Smooth muscle cell (in vitro differentiated cells): Measurements from ENCODE around the gene NOX5. TPM values are rescaled to one million over a fixed set of nuclear protein-coding genes. Genes with fewer than 3 reads are reported as not detected.

Experiments
- DNase-seq: peaks from one replicate; lab custom pipeline; 2025; ENCODE audit not compliant: unreplicated experiment; lab: John Stamatoyannopoulos, UW
- H2AFZ ChIP-seq: fragments of 200-600 bp; sonication (generic); 2 replicates; pipeline ENCODE4 v1.6.0; 2016; ENCODE audit warnings: antibody characterized with exemption, low read depth, mild to moderate bottlenecking
- H3F3A ChIP-seq: fragments of 200-600 bp; sonication (generic); 2 replicates; pipeline ENCODE4 v1.6.0; 2017; ENCODE audit warnings: antibody characterized with exemption, low read depth
- H3K27ac ChIP-seq: fragments of 200-600 bp; sonication (generic); 2 replicates; pipeline ENCODE4 v1.5.1; 2016; ENCODE audit warnings: low read depth, mild to moderate bottlenecking
- H3K27me3 ChIP-seq: fragments of 200-600 bp; sonication (generic); 2 replicates; pipeline ENCODE4 v1.6.1; 2016; ENCODE audit warnings: low read depth, mild to moderate bottlenecking
- H3K36me3 ChIP-seq: fragments of 200-600 bp; sonication (generic); 2 replicates; pipeline ENCODE4 v1.5.1; 2016; ENCODE audit warnings: low read depth
- H3K4me1 ChIP-seq: fragments of 200-600 bp; sonication (generic); 2 replicates; pipeline ENCODE4 v1.5.1; 2016; ENCODE audit warnings: low read depth
- H3K4me2 ChIP-seq: fragments of 200-600 bp; sonication (generic); 2 replicates; pipeline ENCODE4 v1.6.0; 2016; ENCODE audit warnings: mild to moderate bottlenecking
- H3K4me3 ChIP-seq: fragments of 200-600 bp; sonication (generic); 2 replicates; pipeline ENCODE4 v1.5.1; 2016; ENCODE audit warnings: mild to moderate bottlenecking
- H3K79me2 ChIP-seq: fragments of 200-600 bp; sonication (generic); 2 replicates; pipeline ENCODE4 v1.6.0; 2016; ENCODE audit warnings: low read depth, mild to moderate bottlenecking
- H3K9ac ChIP-seq: fragments of 200-600 bp; sonication (generic); 2 replicates; pipeline ENCODE4 v1.6.0; 2016; ENCODE audit warnings: low read depth
- H3K9me3 ChIP-seq: fragments of 200-600 bp; sonication (generic); replicated peaks from 2 replicates; pipeline ENCODE4 v1.5.1; 2016; ENCODE audit warnings: low read depth
- H4K20me1 ChIP-seq: fragments of 200-600 bp; sonication (generic); 2 replicates; pipeline ENCODE4 v1.6.0; 2016; ENCODE audit warnings: low read depth
- WGBS: methylation state at CpG from one replicate; pipeline ENCODE4 v1.1.7; 2016; ENCODE audit warnings: low lambda C conversion rate; 5-methylcytosine and 5-hydroxymethylcytosine counted together
- polyA plus RNA-seq: library from polyadenylated mRNA; unstranded; fragments of >200 nt; fragmentation: Nextera tagmentation; extraction: Ambion mirVana; gene quantifications from 2 replicates; pipeline ENCODE4 v1.2.1, GENCODE V29; 2016
- total RNA-seq: library from RNA; depleted of rRNA; stranded (reverse); fragments of >200 nt; gene quantifications from 2 replicates; pipeline ENCODE4 v1.2.3, GENCODE V29; 2014
- TF ChIP-seq, protein P1 (sequence below): fragments of 200-600 bp; sonication (generic); IDR thresholded peaks from 2 replicates; pipeline ENCODE4 v1.5.1; 2017; ENCODE audit warnings: borderline replicate concordance, mild to moderate bottlenecking, antibody characterized with exemption; ENCODE audit not compliant: insufficient read depth, poor library complexity, severe bottlenecking

NOX5 gene
- total and polyA plus RNA-seq, 2 experiments from 2014 or later: 0.16 to 0.22 TPM

DNA sequence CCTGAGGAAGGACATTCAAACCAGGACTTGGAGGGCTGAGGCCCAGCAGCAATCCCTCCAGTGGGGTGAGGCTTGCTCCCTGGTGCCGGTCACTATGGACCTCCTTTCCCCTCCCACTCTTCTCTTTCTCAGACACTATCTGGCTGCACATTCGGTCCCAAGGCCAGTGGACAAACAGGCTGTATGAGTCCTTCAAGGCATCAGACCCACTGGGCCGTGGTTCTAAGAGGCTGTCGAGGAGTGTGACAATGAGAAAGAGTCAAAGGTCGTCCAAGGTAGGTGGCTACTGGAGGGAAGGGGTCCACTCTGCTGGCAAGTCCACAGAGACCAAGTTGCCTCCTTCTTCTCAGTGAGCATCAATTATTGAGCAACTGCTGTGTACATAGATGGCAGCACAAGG is 28.0 kb downstream of the NOX5 start:
- Histone ChIP-seq H3K9ac (no peak overlapping the region), H3K4me2 (no peak overlapping the region), H4K20me1 (no peaks in the 10 kb centered on the region), H3K9me3 (no peaks in the 10 kb centered on the region), H3K79me2 (no peaks in the 10 kb centered on the region), H3K4me1 (peaks cover 10% of the 10 kb centered on the region), H2AFZ (no peak overlapping the region), H3K27me3 (no peaks in the 10 kb centered on the region), H3K36me3 (no peaks in the 10 kb centered on the region), H3F3A (peaks cover 4% of the 10 kb centered on the region), H3K4me3 (no peak overlapping the region), H3K27ac (no peak overlapping the region)
- no peak for DNase-seq
- 94% methylated on average over 5 of the region's 5 CpGs for WGBS
- TF ChIP-seq, protein P1, sequence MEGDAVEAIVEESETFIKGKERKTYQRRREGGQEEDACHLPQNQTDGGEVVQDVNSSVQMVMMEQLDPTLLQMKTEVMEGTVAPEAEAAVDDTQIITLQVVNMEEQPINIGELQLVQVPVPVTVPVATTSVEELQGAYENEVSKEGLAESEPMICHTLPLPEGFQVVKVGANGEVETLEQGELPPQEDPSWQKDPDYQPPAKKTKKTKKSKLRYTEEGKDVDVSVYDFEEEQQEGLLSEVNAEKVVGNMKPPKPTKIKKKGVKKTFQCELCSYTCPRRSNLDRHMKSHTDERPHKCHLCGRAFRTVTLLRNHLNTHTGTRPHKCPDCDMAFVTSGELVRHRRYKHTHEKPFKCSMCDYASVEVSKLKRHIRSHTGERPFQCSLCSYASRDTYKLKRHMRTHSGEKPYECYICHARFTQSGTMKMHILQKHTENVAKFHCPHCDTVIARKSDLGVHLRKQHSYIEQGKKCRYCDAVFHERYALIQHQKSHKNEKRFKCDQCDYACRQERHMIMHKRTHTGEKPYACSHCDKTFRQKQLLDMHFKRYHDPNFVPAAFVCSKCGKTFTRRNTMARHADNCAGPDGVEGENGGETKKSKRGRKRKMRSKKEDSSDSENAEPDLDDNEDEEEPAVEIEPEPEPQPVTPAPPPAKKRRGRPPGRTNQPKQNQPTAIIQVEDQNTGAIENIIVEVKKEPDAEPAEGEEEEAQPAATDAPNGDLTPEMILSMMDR: no peak

DNA sequence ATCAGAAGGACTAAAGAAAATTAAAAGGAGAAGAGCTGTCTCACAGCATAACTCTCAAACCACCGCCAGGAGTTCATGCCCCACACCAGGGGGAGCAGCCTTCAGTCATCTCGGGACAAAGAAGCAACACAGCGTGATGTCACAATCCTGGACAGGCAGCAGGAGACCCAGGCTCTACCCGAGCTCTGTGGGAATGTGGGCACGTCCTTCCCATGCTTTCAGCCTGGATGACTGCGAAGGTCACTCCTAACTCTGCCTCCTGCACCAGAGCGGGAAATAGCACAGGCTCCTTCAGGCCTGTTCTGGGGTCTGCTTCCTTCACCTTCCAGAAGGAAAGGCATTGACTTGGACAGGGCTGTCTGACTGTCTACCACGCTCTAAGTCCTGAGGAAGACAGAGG is 31.3 kb downstream of the NOX5 start:
- Histone ChIP-seq H4K20me1 (no peaks in the 10 kb centered on the region), H3F3A (peaks cover 4% of the 10 kb centered on the region), H3K4me2 (peak overlapping the region; percentile 74), H3K9me3 (no peaks in the 10 kb centered on the region), H3K27me3 (no peaks in the 10 kb centered on the region), H3K27ac (peak overlapping the region; percentile 52), H3K4me1 (peaks cover 10% of the 10 kb centered on the region), H2AFZ (no peak overlapping the region), H3K36me3 (no peaks in the 10 kb centered on the region), H3K4me3 (no peak overlapping the region), H3K79me2 (no peaks in the 10 kb centered on the region), H3K9ac (no peak overlapping the region)
- no peak for DNase-seq
- WGBS: 57% methylated on average over 8 of the region's 8 CpGs
- TF ChIP-seq, protein P1: peak; percentile 26

DNA sequence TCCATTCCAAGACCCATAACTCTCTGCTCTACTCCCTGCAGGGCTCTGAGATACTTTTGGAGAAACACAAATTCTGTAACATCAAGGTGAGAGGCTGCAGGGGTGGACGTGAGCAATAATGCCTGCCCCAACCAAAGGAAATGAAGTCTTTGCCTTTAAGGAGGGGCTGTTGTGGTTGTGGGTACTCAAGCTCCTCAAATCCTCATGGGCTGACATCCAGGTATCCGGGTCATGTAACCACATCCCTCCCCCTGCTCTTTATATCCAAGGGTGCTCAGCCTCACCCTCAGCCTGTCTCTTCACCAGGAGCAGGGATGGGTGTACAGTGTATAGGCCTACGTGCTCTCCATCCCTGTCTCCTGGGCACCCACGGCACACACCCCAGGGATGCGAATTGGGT is 32.3 kb downstream of the NOX5 start:
- 92% methylated on average over 5 of the region's 5 CpGs for WGBS
- no peaks in the 10 kb centered on the region for H4K20me1 ChIP-seq
- no peak overlapping the region for H3K27ac ChIP-seq
- no peak overlapping the region for H3K9ac ChIP-seq
- TF ChIP-seq, protein P1: no peak
- H3K4me1 ChIP-seq: peaks cover 10% of the 10 kb centered on the region
- no peak overlapping the region for H3K4me3 ChIP-seq
- no peaks in the 10 kb centered on the region for H3K27me3 ChIP-seq
- no peaks in the 10 kb centered on the region for H3K79me2 ChIP-seq
- no peak overlapping the region for H3K4me2 ChIP-seq
- H2AFZ ChIP-seq: no peak overlapping the region
- no peaks in the 10 kb centered on the region for H3K9me3 ChIP-seq
- H3K36me3 ChIP-seq: no peaks in the 10 kb centered on the region
- DNase-seq: no peak
- peaks cover 4% of the 10 kb centered on the region for H3F3A ChIP-seq

- no peak overlapping the region for H3K27ac ChIP-seq
- 96% methylated on average over 4 of the region's 4 CpGs for WGBS
- H4K20me1 ChIP-seq: no peaks in the 10 kb centered on the region
- H3K79me2 ChIP-seq: no peaks in the 10 kb centered on the region
- no peaks in the 10 kb centered on the region for H3K36me3 ChIP-seq
- TF ChIP-seq, protein P1: no peak
- H3K4me3 ChIP-seq: no peak overlapping the region
- H3K9ac ChIP-seq: no peak overlapping the region
- DNase-seq: no peak
- H3F3A ChIP-seq: peaks cover 4% of the 10 kb centered on the region
- peaks cover 10% of the 10 kb centered on the region for H3K4me1 ChIP-seq
- no peaks in the 10 kb centered on the region for H3K27me3 ChIP-seq
- H3K9me3 ChIP-seq: no peaks in the 10 kb centered on the region
- no peak overlapping the region for H2AFZ ChIP-seq
- H3K4me2 ChIP-seq: no peak overlapping the region
Measured at GRCh38 chr15:69049976-69050375, 35.5 kb downstream of the NOX5 start.
